ENCODE data around the gene P2RY6. TPM values are rescaled to one million over a fixed set of nuclear protein-coding genes. Genes with fewer than 3 reads are reported as not detected.

P2RY6 gene
- total RNA-seq, 1 donor from 2014 or later = 0.74 TPM

GRCh38 chr11:73310076-73310475 lies 37.9 kb downstream of the P2RY6 start:
- H3K36me3 Mint-ChIP-seq (ENCODE audit: low read depth, unreplicated experiment) = peaks cover 14% of the 10 kb centered on the region
- H3K27ac Mint-ChIP-seq (ENCODE audit: unreplicated experiment) = no peak overlapping the region
- H3K9me3 Mint-ChIP-seq (ENCODE audit: unreplicated experiment) = no peaks in the 10 kb centered on the region
- H3K27me3 Mint-ChIP-seq (ENCODE audit: unreplicated experiment) = peaks cover 14% of the 10 kb centered on the region
- no peak for DNase-seq (ENCODE audit: low spot score)
- TF ChIP-seq CTCF (IDR thresholded peaks at IDR 0.05; ENCODE audit: unreplicated experiment) = no peak
- H3K4me1 Mint-ChIP-seq (ENCODE audit: unreplicated experiment) = peaks cover 47% of the 10 kb centered on the region
- peak overlapping the region; percentile 74 for H3K4me3 Mint-ChIP-seq (ENCODE audit: unreplicated experiment)

- Mint-ChIP-seq H3K4me3 (ENCODE audit: unreplicated experiment) (no peak overlapping the region), H3K9me3 (ENCODE audit: unreplicated experiment) (no peaks in the 10 kb centered on the region), H3K27ac (ENCODE audit: unreplicated experiment) (no peak overlapping the region), H3K36me3 (ENCODE audit: low read depth, unreplicated experiment) (peaks cover 14% of the 10 kb centered on the region), H3K27me3 (ENCODE audit: unreplicated experiment) (peaks cover 14% of the 10 kb centered on the region), H3K4me1 (ENCODE audit: unreplicated experiment) (peaks cover 45% of the 10 kb centered on the region)
- TF ChIP-seq CTCF (IDR thresholded peaks at IDR 0.05; ENCODE audit: unreplicated experiment) = no peak
- DNase-seq (ENCODE audit: low spot score) = no peak
Observed at GRCh38 chr11:73310661-73311393, 38.7 kb downstream of the P2RY6 start.

- Mint-ChIP-seq H3K4me3 (ENCODE audit: unreplicated experiment) (no peak overlapping the region), H3K27me3 (ENCODE audit: unreplicated experiment) (peaks cover 14% of the 10 kb centered on the region), H3K36me3 (ENCODE audit: low read depth, unreplicated experiment) (peaks cover 20% of the 10 kb centered on the region), H3K4me1 (ENCODE audit: unreplicated experiment) (peaks cover 49% of the 10 kb centered on the region), H3K9me3 (ENCODE audit: unreplicated experiment) (no peaks in the 10 kb centered on the region), H3K27ac (ENCODE audit: unreplicated experiment) (no peak overlapping the region)
- DNase-seq (ENCODE audit: low spot score) = no peak
- no peak for TF ChIP-seq CTCF (IDR thresholded peaks at IDR 0.05; ENCODE audit: unreplicated experiment)
Observed at GRCh38 chr11:73311394-73311869, 39.3 kb downstream of the P2RY6 start.

- Mint-ChIP-seq H3K27me3 (ENCODE audit: unreplicated experiment) (peaks cover 16% of the 10 kb centered on the region), H3K4me3 (ENCODE audit: unreplicated experiment) (peak overlapping the region; percentile 76), H3K27ac (ENCODE audit: unreplicated experiment) (no peak overlapping the region), H3K36me3 (ENCODE audit: low read depth, unreplicated experiment) (peaks cover 20% of the 10 kb centered on the region), H3K4me1 (ENCODE audit: unreplicated experiment) (peaks cover 45% of the 10 kb centered on the region), H3K9me3 (ENCODE audit: unreplicated experiment) (no peaks in the 10 kb centered on the region)
- DNase-seq (ENCODE audit: low spot score) = no peak
- TF ChIP-seq CTCF (IDR thresholded peaks at IDR 0.05; ENCODE audit: unreplicated experiment) = no peak
Observed at GRCh38 chr11:73312036-73312435, 39.9 kb downstream of the P2RY6 start.

GRCh38 chr11:73312851-73313327 lies 40.8 kb downstream of the P2RY6 start:
- peak overlapping the region; percentile 83 for H3K4me3 Mint-ChIP-seq (ENCODE audit: unreplicated experiment)
- no peak for TF ChIP-seq CTCF (IDR thresholded peaks at IDR 0.05; ENCODE audit: unreplicated experiment)
- H3K9me3 Mint-ChIP-seq (ENCODE audit: unreplicated experiment) = no peaks in the 10 kb centered on the region
- no peak overlapping the region for H3K27ac Mint-ChIP-seq (ENCODE audit: unreplicated experiment)
- peaks cover 17% of the 10 kb centered on the region for H3K36me3 Mint-ChIP-seq (ENCODE audit: low read depth, unreplicated experiment)
- H3K4me1 Mint-ChIP-seq (ENCODE audit: unreplicated experiment) = peaks cover 42% of the 10 kb centered on the region
- DNase-seq (ENCODE audit: low spot score) = no peak
- peaks cover 12% of the 10 kb centered on the region for H3K27me3 Mint-ChIP-seq (ENCODE audit: unreplicated experiment)
